Measurements from ENCODE around the gene PARVG.

The PARVG gene

GRCh38 chr22:44181912-44182587 lies 1.3 kb downstream of the PARVG start:
- DNase-seq = no peak

DNA sequence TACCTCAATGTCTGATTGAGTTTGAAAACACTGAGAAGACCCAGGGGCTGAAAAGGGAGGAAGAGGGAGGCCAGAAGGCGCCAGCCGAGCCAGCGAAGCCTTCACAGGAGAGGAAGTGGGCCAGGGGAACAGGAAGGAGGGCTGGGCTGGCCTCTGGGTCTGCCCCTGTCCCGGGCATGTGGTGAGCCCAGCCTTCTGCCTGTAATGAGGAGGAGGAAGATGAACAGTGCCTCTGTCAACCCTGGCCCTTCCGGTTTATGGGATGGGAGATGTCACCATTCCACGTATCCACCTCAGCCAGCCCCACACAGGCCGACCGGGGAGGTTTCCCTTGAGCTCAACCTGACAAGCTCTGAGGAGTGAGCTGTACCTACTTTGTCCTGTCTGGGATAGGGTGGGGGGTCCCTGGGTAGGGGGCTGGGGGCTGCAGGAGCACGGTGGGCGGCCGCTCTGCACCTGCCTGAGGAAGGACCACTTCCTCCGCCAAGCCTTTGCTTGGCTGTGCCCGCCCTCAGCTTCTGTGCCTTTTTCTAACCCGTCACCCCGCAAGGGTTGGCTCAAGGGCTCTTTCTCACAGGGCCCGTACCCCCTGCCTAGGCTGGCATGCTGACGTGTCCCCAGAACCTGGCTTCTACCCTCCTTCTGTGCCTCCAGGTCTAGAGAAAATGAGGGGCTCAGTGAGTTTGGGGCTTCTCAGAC lies 2.0 kb downstream of the PARVG start:
- peak; percentile 77 for DNase-seq

DNA sequence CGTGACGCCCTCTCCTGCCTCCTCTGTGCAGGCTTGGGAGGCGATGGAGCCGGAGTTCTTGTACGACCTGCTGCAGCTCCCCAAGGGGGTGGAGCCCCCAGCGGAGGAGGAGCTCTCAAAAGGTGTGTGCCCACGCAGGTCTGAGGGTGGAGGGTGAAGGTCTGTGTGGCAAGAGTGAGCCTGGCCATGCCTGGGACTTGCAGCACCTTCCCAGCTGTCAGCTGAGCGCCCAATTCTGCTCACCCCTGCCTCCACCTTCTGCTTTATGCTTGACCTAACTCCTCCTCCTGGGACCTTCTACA lies 2.5 kb downstream of the PARVG start:
- no peak for DNase-seq

DNA sequence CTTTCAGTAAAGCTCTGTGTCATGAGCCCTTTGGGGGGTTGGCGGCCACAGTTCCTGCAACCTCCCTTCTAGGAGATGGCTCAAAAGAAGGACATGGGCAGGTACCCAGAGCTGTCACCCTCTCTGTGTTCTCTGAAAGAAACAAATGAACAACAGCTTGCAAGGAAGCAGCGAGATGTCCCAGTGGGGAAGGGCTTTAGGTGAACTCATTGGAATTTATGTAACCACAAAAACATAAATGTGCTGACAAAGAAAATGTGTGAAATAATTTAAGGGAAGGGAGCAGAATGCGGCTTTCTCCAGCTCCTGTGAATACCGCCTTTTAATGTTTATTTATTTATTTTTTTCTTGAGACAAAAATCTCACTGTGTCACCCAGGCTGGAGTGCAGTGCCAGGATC lies 3.3 kb downstream of the PARVG start:
- DNase-seq = no peak

DNA sequence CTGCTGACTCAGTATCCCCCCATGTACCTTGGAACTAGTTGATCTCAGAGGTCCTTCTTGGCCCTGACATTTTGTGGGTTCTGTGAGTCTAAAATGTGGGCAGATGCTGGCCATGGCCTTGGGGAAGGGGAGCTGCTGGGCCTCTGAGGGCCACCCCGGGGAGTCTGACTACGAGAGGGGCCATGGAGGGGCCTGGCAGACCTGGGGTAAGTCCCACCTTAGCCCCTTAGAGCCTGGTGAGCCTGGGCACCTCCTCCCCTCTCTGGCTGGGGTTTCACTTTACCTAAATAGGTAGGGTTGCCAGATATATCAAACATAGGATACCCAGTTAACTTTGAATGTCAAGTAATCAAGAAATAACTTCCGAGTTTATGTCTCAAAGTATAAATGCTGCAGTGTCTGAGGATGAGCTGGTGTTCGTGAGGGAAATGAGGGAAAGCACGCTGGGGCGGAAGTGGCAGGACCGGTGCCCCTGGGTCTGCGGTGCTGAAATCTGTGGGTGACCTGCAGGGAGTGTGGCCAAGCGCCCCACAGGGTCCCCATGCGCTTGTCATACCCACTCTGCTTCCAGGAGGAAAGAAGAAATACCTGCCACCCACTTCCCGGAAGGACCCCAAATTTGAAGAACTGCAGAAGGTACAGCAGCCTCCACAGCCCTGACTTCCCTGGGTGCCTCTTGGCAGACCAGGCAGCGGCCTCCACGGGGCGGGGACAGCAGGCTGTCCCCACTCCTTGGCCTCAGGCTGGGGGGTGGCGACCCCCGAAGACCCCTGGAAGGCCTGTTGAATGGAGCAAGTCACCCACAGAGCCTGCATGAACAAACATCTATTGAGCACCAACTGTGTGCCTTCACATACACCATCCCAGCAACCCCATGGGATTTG lies 4.8 kb downstream of the PARVG start:
- DNase-seq = no peak

GRCh38 chr22:44186121-44186510 lies 5.4 kb downstream of the PARVG start:
- DNase-seq = no peak

GRCh38 chr22:44186737-44187136 lies 6.0 kb downstream of the PARVG start:
- DNase-seq = no peak

DNA sequence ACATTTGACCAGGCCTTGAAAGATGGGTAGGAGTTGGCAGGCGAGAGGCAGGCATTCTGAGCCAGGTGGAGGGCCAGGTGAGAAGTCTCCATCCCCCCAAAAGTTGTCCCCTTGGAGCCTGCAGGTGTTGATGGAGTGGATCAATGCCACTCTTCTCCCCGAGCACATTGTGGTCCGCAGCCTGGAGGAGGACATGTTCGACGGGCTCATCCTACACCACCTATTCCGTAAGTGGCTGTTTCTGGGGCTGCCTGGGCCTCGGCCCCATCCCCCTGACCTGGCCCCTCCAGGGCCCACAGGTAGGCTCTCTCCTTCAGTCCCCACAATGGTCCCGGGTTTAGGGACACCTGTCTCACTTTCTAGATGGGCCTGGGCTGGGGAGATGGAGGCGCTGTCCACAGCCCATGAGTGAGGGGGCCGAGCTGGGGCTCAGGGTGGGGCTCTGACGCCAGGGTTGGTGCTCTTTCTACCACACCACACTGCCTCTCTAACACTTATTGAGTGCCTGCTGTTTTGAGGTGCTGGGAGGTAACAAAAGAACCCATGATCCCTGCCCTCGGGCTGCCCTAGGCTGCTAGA lies 7.0 kb downstream of the PARVG start:
- no peak for DNase-seq

- DNase-seq = no peak
Measured at GRCh38 chr22:44188316-44188715, 7.6 kb downstream of the PARVG start.

GRCh38 chr22:44188986-44189630 lies 8.4 kb downstream of the PARVG start:
- no peak for DNase-seq

GRCh38 chr22:44190381-44190976 lies 9.8 kb downstream of the PARVG start:
- no peak for DNase-seq

DNA sequence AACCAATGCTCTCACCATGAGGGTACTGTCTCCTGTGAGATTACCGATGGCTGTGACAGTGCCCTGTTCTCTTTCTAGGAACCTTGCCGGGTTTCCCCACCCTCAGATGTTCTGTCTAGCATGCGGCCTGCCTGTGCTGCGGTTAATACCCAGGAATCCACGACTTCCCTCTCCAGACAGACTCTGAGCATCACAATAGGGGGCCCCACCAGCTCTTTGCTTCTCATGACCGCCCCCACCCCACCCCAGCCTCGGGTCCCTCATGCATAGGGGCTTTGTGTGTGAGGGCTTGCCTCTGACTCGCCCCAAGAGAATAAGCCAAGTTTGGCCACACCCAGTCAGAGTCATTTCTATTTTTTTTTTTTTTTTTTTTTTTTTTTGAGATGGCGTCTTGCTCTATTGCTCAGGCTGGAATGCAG lies 10.3 kb downstream of the PARVG start:
- DNase-seq = no peak

DNA sequence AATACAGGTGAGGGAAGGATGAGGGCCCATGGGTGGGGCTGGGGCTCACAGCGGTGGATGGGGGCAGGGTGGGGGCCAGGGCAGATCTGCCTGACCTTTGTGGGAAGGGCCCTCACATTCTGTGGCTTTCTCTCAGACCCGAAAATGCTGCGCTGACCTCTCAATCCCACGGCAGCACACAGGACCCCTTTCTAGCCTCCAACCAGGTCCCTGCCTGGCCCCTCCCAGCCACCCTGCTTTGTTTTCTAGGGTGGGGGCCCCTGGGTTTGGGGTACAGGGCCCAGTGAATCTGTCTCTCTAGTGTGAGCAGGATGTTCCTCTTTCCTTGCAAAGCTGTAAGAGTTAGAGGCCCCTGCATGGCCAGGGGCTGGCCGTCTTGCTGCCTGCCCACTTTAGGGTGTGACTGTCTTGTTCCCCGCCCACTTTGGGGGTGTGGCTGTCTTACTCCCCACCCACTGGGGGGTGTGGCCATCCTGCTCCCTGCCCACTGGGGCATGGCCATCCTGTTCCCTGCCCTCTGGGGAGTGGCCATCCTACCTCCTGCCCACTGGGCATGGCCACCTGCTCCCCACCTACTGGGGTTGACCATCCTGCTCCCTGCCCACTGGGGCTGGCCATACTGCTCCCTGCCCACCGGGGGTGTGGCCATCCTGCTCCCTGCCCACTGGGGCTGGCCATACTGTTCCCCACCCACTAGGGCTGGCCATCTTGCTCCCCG lies 11.5 kb downstream of the PARVG start:
- DNase-seq = peak; percentile 45

DNA sequence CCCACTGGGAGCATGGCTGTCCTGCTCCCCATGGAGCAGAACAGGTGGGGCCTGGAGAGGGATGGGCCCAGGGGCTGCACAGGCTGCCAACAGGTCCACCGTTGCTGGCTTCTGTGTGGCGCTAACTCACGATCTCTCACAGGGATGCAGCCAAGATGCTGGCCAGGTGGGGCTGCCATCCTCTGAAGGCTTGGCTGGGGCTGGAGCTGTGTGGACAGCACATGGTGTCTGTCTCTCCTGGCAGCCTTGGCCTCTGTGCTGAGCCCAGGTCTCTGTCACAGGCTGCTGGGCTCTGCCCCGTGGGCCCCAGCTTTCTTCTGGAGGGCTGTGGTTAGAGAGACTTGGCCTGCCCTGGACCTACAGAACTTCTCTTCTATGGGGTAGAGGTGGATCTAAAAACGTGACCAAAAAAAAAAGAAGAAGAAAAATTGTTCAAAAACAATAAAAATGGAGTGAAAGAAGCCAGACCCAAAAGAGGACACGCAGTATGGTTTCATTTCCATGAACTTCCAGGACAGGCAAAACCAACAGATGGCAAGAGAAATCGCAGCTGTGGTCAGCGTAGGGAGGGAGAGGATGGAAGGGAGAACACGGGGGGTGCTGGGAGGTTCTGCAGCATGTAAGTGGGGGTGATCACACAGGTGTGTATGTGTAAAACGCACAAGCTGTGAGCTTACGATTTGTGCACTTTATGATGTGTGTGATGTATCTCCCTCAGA lies 12.2 kb downstream of the PARVG start:
- no peak for DNase-seq

DNA sequence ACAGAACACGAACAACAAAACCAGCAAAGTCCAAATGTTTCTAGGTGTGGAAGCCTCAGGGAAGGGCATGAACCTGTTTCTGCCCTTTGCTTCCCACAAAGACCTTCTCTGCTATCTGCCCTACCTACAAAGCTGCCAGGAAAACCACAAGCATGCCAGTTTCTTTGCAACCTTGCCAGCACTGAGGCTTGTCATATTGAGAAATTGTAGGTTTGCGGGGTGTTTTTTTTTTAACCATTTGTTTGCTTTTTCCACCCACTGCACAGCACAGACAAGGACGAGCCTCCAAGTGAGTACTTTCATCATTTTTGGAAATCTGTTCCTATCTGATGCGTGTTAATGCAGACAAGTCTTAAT lies 12.8 kb downstream of the PARVG start:
- DNase-seq = no peak

- no peak for DNase-seq
Measured at GRCh38 chr22:44194569-44194968, 13.8 kb downstream of the PARVG start.

GRCh38 chr22:44195189-44195871 lies 14.6 kb downstream of the PARVG start:
- no peak for DNase-seq

GRCh38 chr22:44196241-44196640 lies 15.5 kb downstream of the PARVG start:
- no peak for DNase-seq

- DNase-seq = no peak
Measured at GRCh38 chr22:44196731-44197131, 16.0 kb downstream of the PARVG start.

DNA sequence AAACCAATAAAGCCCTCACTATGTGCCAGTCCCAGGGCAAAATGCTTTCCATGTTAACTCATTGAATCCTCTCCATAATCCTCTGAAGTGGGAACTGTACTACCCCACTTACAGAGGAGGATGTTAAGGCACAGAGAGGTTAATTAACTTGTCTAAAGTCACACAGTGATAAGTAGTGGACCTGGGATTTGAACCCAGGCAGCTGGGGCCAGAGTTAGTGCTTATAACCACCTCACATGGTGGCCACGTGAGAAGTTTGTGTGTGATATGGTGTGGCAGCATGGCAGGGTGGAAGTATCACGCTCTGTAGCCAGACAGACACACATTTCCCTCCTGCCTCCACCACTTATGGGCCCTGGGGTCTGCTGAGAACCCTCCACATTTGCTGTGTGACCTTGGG lies 16.5 kb downstream of the PARVG start:
- no peak for DNase-seq

GRCh38 chr22:44199164-44199563 lies 18.4 kb downstream of the PARVG start:
- DNase-seq = no peak
